Suprapubic skin (tissue), 4 donors: ENCODE results near the gene PCDHGC5.

ENCODE experiments used
- POLR2A ChIP-seq, 2 donors: fragments of 450-650 bp; IDR thresholded peaks; one replicate each; pipeline ENCODE4 v1.6.1; 2017; ENCODE audit warnings: antibody characterized with exemption in 2 of 2, mild to moderate bottlenecking in 2 of 2, moderate library complexity in 2 of 2
- POLR2AphosphoS5 ChIP-seq, 3 donors: sonication (generic); formaldehyde crosslinking; IDR thresholded peaks; one replicate each; pipeline ENCODE4 v1.6.1; 2017; ENCODE audit warnings: antibody characterized with exemption in 3 of 3
- TF ChIP-seq, protein P1 (sequence below), 2 donors: fragments of 200-600 bp in 1 of 2; fragments of 450-650 bp in 1 of 2; sonication (generic) in 1 of 2; IDR thresholded peaks; one replicate each; pipeline ENCODE4 v1.5.1; 2016 to 2019; ENCODE audit warnings: antibody characterized with exemption in 2 of 2, mild to moderate bottlenecking in 1 of 2, moderate library complexity in 1 of 2

- TF ChIP-seq, protein P1, sequence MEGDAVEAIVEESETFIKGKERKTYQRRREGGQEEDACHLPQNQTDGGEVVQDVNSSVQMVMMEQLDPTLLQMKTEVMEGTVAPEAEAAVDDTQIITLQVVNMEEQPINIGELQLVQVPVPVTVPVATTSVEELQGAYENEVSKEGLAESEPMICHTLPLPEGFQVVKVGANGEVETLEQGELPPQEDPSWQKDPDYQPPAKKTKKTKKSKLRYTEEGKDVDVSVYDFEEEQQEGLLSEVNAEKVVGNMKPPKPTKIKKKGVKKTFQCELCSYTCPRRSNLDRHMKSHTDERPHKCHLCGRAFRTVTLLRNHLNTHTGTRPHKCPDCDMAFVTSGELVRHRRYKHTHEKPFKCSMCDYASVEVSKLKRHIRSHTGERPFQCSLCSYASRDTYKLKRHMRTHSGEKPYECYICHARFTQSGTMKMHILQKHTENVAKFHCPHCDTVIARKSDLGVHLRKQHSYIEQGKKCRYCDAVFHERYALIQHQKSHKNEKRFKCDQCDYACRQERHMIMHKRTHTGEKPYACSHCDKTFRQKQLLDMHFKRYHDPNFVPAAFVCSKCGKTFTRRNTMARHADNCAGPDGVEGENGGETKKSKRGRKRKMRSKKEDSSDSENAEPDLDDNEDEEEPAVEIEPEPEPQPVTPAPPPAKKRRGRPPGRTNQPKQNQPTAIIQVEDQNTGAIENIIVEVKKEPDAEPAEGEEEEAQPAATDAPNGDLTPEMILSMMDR (IDR thresholded peaks at IDR 0.05), result no peak
- TF ChIP-seq POLR2AphosphoS5 (IDR thresholded peaks at IDR 0.05) (no peak), POLR2A (IDR thresholded peaks at IDR 0.05) (no peak)
Observed at GRCh38 chr5:141484641-141485311, 4.1 kb upstream of the PCDHGC5 start, which contains the start of gene PCDHGC4.
